Suprapubic skin (tissue), 4 donors: ENCODE measurements around the gene KAZN. TPM values are rescaled to one million over a fixed set of nuclear protein-coding genes. Genes with fewer than 3 reads are reported as not detected.

ENCODE experiments used
- DNase-seq, 2 donors: peaks; one replicate each; pipeline ENCODE4 v3.0.0-alpha.2; 2019; ENCODE audit warnings: low spot score in 2 of 2
- H3K27ac ChIP-seq: fragments of 200-600 bp; sonication (generic); one replicate; pipeline ENCODE4 v1.5.1; 2019
- H3K27me3 ChIP-seq: fragments of 200-600 bp; sonication (generic); one replicate; pipeline ENCODE4 v1.5.1; 2019
- H3K36me3 ChIP-seq: fragments of 200-600 bp; sonication (generic); one replicate; pipeline ENCODE4 v1.5.1; 2019
- H3K4me1 ChIP-seq: fragments of 200-600 bp; sonication (generic); one replicate; pipeline ENCODE4 v1.5.1; 2019
- H3K4me3 ChIP-seq: fragments of 200-600 bp; sonication (generic); one replicate; pipeline ENCODE4 v1.5.1; 2019; ENCODE audit warnings: mild to moderate bottlenecking
- H3K9me3 ChIP-seq: fragments of 200-600 bp; sonication (generic); one replicate; pipeline ENCODE4 v1.5.1; 2019
- CTCF ChIP-seq, 2 donors: fragments of 200-600 bp in 1 of 2; fragments of 450-650 bp in 1 of 2; sonication (generic) in 1 of 2; IDR thresholded peaks; one replicate each; pipeline ENCODE4 v1.5.1; 2016 to 2019; ENCODE audit warnings: antibody characterized with exemption in 2 of 2, mild to moderate bottlenecking in 1 of 2, moderate library complexity in 1 of 2
- EP300 ChIP-seq: sonication (generic); formaldehyde crosslinking; IDR thresholded peaks from one replicate; pipeline ENCODE4 v1.6.1; 2017; ENCODE audit warnings: antibody characterized with exemption
- POLR2A ChIP-seq, 2 donors: fragments of 450-650 bp; IDR thresholded peaks; one replicate each; pipeline ENCODE4 v1.6.1; 2017; ENCODE audit warnings: antibody characterized with exemption in 2 of 2, mild to moderate bottlenecking in 2 of 2, moderate library complexity in 2 of 2
- POLR2AphosphoS5 ChIP-seq, 3 donors: sonication (generic); formaldehyde crosslinking; IDR thresholded peaks; one replicate each; pipeline ENCODE4 v1.6.1; 2017; ENCODE audit warnings: antibody characterized with exemption in 3 of 3
- WGBS: methylation state at CpG from one replicate; pipeline ENCODE4 v1.1.5; 2018; 5-methylcytosine and 5-hydroxymethylcytosine counted together
- total RNA-seq, 4 donors: library from RNA; depleted of rRNA; stranded (reverse); fragments of >200 nt; gene quantifications; one replicate each; pipeline ENCODE4 v1.1.0, GENCODE V29; 2016

KAZN gene
- total RNA-seq, 4 donors from 2014 or later, result 29.2 to 37.5 (median 31.7) TPM

- DNase-seq, result no peak
- peaks cover 42% of the 10 kb centered on the region for H3K4me1 ChIP-seq
- no peaks in the 10 kb centered on the region for H3K27me3 ChIP-seq
- WGBS, result 68% methylated on average over 12 of the region's 12 CpGs
- no peaks in the 10 kb centered on the region for H3K9me3 ChIP-seq
- no peaks in the 10 kb centered on the region for H3K36me3 ChIP-seq
- H3K4me3 ChIP-seq, result no peak overlapping the region
- H3K27ac ChIP-seq, result peak overlapping the region; percentile 78
- no peak for TF ChIP-seq POLR2A (IDR thresholded peaks at IDR 0.05)
- no peak for TF ChIP-seq CTCF (IDR thresholded peaks at IDR 0.05)
- no peak for TF ChIP-seq EP300
- no peak for TF ChIP-seq POLR2AphosphoS5 (IDR thresholded peaks at IDR 0.05)
Measured at GRCh38 chr1:14912839-14913481, 314.5 kb downstream of the KAZN start.

- Histone ChIP-seq H3K4me3 (no peak overlapping the region), H3K4me1 (peaks cover 42% of the 10 kb centered on the region), H3K36me3 (no peaks in the 10 kb centered on the region), H3K27ac (peak overlapping the region; percentile 78), H3K9me3 (no peaks in the 10 kb centered on the region), H3K27me3 (no peaks in the 10 kb centered on the region)
- WGBS, result 45% methylated on average over 14 of the region's 14 CpGs
- TF ChIP-seq POLR2A (IDR thresholded peaks at IDR 0.05), result no peak
- TF ChIP-seq EP300, result no peak
- TF ChIP-seq CTCF (IDR thresholded peaks at IDR 0.05), result no peak
- no peak for TF ChIP-seq POLR2AphosphoS5 (IDR thresholded peaks at IDR 0.05)
- no peak for DNase-seq
Measured at GRCh38 chr1:14913482-14914177, 315.1 kb downstream of the KAZN start.

GRCh38 chr1:14914351-14914988 lies 316.0 kb downstream of the KAZN start:
- 76% methylated on average over 11 of the region's 11 CpGs for WGBS

GRCh38 chr1:14915356-14916054 lies 317.0 kb downstream of the KAZN start:
- H3K27me3 ChIP-seq, result no peaks in the 10 kb centered on the region
- TF ChIP-seq CTCF (IDR thresholded peaks at IDR 0.05), result peak; percentile 62 to 95
- TF ChIP-seq POLR2A (IDR thresholded peaks at IDR 0.05), result no peak
- no peaks in the 10 kb centered on the region for H3K36me3 ChIP-seq
- no peaks in the 10 kb centered on the region for H3K9me3 ChIP-seq
- H3K4me3 ChIP-seq, result no peak overlapping the region
- H3K27ac ChIP-seq, result no peak overlapping the region
- no peak for DNase-seq
- WGBS, result 51% methylated on average over 9 of the region's 9 CpGs
- peaks cover 31% of the 10 kb centered on the region for H3K4me1 ChIP-seq

More at GRCh38 chr1:14914351-14914988, 316.0 kb downstream of the KAZN start:
- Histone ChIP-seq H3K9me3 (no peaks in the 10 kb centered on the region), H3K4me3 (no peak overlapping the region), H3K4me1 (peaks cover 42% of the 10 kb centered on the region), H3K27me3 (no peaks in the 10 kb centered on the region), H3K36me3 (no peaks in the 10 kb centered on the region), H3K27ac (peak overlapping the region; percentile 78)
- TF ChIP-seq POLR2AphosphoS5 (IDR thresholded peaks at IDR 0.05) (no peak), POLR2A (IDR thresholded peaks at IDR 0.05) (no peak), CTCF (IDR thresholded peaks at IDR 0.05) (no peak), EP300 (no peak)
- DNase-seq, result no peak

GRCh38 chr1:14919289-14919688 lies 320.8 kb downstream of the KAZN start:
- 98% methylated on average over 4 of the region's 10 CpGs for WGBS
- no peak overlapping the region for H3K27ac ChIP-seq
- H3K27me3 ChIP-seq, result no peaks in the 10 kb centered on the region

More at GRCh38 chr1:14919289-14919688, 320.8 kb downstream of the KAZN start:
- peaks cover 14% of the 10 kb centered on the region for H3K4me1 ChIP-seq
- no peak for TF ChIP-seq EP300
- TF ChIP-seq POLR2A (IDR thresholded peaks at IDR 0.05), result no peak
- no peak for TF ChIP-seq POLR2AphosphoS5 (IDR thresholded peaks at IDR 0.05)
- TF ChIP-seq CTCF (IDR thresholded peaks at IDR 0.05), result no peak
- no peaks in the 10 kb centered on the region for H3K36me3 ChIP-seq
- no peak for DNase-seq
- no peaks in the 10 kb centered on the region for H3K9me3 ChIP-seq
- no peak overlapping the region for H3K4me3 ChIP-seq
